Measurements from ENCODE around the gene IL22RA2.

IL22RA2 gene

DNA sequence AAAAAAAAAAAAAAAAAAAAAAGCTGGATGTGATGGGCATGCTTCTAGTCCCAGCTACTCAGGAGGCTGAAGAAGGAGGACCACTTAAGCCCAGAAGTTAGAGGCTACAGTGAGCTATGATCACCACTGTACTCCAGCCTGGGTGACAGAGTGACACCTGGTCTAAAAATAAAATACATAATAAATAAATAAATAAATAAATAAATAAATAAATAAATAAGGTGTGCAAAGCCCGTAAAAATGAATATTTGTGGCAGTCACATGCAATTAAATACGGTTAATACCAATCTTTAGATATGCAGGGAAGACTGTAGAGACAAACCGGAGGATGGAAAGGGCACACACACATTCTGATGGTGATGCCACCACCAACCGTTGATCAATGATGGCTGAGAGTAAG is 26.2 kb downstream of the IL22RA2 start:
- no peak overlapping the region for H3K9ac ChIP-seq (ENCODE audit: low read depth, low read length)
- no peak overlapping the region for H3K4me3 ChIP-seq (ENCODE audit: low read depth in 1 of 2, low read length in 2 of 2)
- H3K9me3 ChIP-seq (ENCODE audit: insufficient read depth, low read length, severe bottlenecking): peaks cover 4% of the 10 kb centered on the region
- H3K36me3 ChIP-seq (ENCODE audit: insufficient read depth, low read length): no peaks in the 10 kb centered on the region
- TF ChIP-seq, protein P1, sequence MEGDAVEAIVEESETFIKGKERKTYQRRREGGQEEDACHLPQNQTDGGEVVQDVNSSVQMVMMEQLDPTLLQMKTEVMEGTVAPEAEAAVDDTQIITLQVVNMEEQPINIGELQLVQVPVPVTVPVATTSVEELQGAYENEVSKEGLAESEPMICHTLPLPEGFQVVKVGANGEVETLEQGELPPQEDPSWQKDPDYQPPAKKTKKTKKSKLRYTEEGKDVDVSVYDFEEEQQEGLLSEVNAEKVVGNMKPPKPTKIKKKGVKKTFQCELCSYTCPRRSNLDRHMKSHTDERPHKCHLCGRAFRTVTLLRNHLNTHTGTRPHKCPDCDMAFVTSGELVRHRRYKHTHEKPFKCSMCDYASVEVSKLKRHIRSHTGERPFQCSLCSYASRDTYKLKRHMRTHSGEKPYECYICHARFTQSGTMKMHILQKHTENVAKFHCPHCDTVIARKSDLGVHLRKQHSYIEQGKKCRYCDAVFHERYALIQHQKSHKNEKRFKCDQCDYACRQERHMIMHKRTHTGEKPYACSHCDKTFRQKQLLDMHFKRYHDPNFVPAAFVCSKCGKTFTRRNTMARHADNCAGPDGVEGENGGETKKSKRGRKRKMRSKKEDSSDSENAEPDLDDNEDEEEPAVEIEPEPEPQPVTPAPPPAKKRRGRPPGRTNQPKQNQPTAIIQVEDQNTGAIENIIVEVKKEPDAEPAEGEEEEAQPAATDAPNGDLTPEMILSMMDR (IDR thresholded peaks at IDR 0.05; ENCODE audit: borderline replicate concordance, extremely low read depth, low read length, poor library complexity, severe bottlenecking): no peak
- no peak for TF ChIP-seq EZH2 (IDR thresholded peaks at IDR 0.05; ENCODE audit: borderline replicate concordance, low read depth, low read length, severe bottlenecking)
- no peaks in the 10 kb centered on the region for H3K27me3 ChIP-seq (ENCODE audit: insufficient read depth, low read length, poor library complexity)
- H3K27ac ChIP-seq (ENCODE audit: low read length): no peak overlapping the region
- ATAC-seq (ENCODE audit: insufficient read depth, low read depth) (no peak), DNase-seq (no peak)
- H3K4me2 ChIP-seq (ENCODE audit: insufficient read depth, low read length): no peak overlapping the region
- no peak overlapping the region for H2AFZ ChIP-seq (ENCODE audit: low read depth, low read length)
- peaks cover 31% of the 10 kb centered on the region for H3K4me1 ChIP-seq (ENCODE audit: insufficient read depth, low read length)
- no peaks in the 10 kb centered on the region for H4K20me1 ChIP-seq (ENCODE audit: insufficient read depth, low read length)
- no peaks in the 10 kb centered on the region for H3K79me2 ChIP-seq (ENCODE audit: insufficient read depth, low read length)

DNA sequence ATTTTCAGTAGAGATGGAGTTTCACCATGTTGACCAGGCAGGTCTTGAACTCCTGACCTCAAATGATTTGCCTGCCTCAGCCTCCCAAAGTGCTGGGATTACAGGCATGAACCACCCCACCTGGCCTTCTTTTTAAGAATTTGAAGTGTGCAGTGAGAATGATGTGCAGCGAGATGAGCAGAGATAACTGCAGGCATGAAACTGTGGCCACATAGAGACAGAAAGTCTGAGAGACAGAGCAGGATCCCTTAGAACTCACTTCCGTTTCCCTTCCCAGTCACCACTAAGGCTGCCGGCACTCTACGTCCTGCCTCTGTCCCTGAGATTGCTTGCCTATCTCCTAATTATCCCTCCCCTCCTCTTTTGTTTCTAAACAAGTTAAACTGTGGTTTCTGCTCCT is 27.2 kb downstream of the IL22RA2 start:
- H4K20me1 ChIP-seq (ENCODE audit: insufficient read depth, low read length): no peaks in the 10 kb centered on the region
- H3K9me3 ChIP-seq (ENCODE audit: insufficient read depth, low read length, severe bottlenecking): no peaks in the 10 kb centered on the region
- H3K27me3 ChIP-seq (ENCODE audit: insufficient read depth, low read length, poor library complexity): no peaks in the 10 kb centered on the region
- no peak overlapping the region for H3K9ac ChIP-seq (ENCODE audit: low read depth, low read length)
- DNase-seq (no peak), ATAC-seq (ENCODE audit: insufficient read depth, low read depth) (no peak)
- H3K4me1 ChIP-seq (ENCODE audit: insufficient read depth, low read length): peaks cover 23% of the 10 kb centered on the region
- H3K27ac ChIP-seq (ENCODE audit: low read length): no peak overlapping the region
- H3K79me2 ChIP-seq (ENCODE audit: insufficient read depth, low read length): no peaks in the 10 kb centered on the region
- no peak overlapping the region for H3K4me2 ChIP-seq (ENCODE audit: insufficient read depth, low read length)
- no peak overlapping the region for H3K4me3 ChIP-seq (ENCODE audit: low read depth in 1 of 2, low read length in 2 of 2)
- H3K36me3 ChIP-seq (ENCODE audit: insufficient read depth, low read length): no peaks in the 10 kb centered on the region
- no peak overlapping the region for H2AFZ ChIP-seq (ENCODE audit: low read depth, low read length)
- TF ChIP-seq, protein P1 (IDR thresholded peaks at IDR 0.05; ENCODE audit: borderline replicate concordance, extremely low read depth, low read length, poor library complexity, severe bottlenecking): no peak
- TF ChIP-seq EZH2 (IDR thresholded peaks at IDR 0.05; ENCODE audit: borderline replicate concordance, low read depth, low read length, severe bottlenecking): no peak

DNA sequence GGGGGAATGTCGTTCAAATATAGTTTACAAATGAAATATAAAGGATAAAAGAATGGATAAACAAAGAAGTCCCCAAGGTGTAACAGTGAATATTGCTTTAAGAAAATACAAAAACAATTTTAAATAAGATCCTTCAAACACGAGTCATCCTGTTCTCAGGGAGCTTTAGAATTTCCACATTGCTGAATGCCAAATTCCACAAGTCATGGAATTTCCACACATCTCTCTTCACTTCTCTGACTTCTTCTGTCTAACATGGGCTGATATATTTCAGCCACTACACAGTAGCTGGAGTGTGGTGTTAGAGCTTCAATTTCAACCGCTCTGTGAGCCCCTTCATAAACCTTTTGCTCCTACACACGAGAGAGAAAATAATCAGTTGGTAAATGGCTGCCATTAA is 28.0 kb downstream of the IL22RA2 start:
- no peak for ATAC-seq (ENCODE audit: insufficient read depth, low read depth)
- H4K20me1 ChIP-seq (ENCODE audit: insufficient read depth, low read length): no peaks in the 10 kb centered on the region
- H3K4me2 ChIP-seq (ENCODE audit: insufficient read depth, low read length): no peak overlapping the region
- no peaks in the 10 kb centered on the region for H3K27me3 ChIP-seq (ENCODE audit: insufficient read depth, low read length, poor library complexity)
- H2AFZ ChIP-seq (ENCODE audit: low read depth, low read length): no peak overlapping the region
- peaks cover 15% of the 10 kb centered on the region for H3K4me1 ChIP-seq (ENCODE audit: insufficient read depth, low read length)
- DNase-seq: no peak
- H3K36me3 ChIP-seq (ENCODE audit: insufficient read depth, low read length): no peaks in the 10 kb centered on the region
- no peaks in the 10 kb centered on the region for H3K9me3 ChIP-seq (ENCODE audit: insufficient read depth, low read length, severe bottlenecking)
- H3K9ac ChIP-seq (ENCODE audit: low read depth, low read length): no peak overlapping the region
- H3K79me2 ChIP-seq (ENCODE audit: insufficient read depth, low read length): no peaks in the 10 kb centered on the region
- TF ChIP-seq, protein P1 (IDR thresholded peaks at IDR 0.05; ENCODE audit: borderline replicate concordance, extremely low read depth, low read length, poor library complexity, severe bottlenecking): no peak
- TF ChIP-seq EZH2 (IDR thresholded peaks at IDR 0.05; ENCODE audit: borderline replicate concordance, low read depth, low read length, severe bottlenecking): no peak
- H3K4me3 ChIP-seq (ENCODE audit: low read depth in 1 of 2, low read length in 2 of 2): no peak overlapping the region
- no peak overlapping the region for H3K27ac ChIP-seq (ENCODE audit: low read length)

DNA sequence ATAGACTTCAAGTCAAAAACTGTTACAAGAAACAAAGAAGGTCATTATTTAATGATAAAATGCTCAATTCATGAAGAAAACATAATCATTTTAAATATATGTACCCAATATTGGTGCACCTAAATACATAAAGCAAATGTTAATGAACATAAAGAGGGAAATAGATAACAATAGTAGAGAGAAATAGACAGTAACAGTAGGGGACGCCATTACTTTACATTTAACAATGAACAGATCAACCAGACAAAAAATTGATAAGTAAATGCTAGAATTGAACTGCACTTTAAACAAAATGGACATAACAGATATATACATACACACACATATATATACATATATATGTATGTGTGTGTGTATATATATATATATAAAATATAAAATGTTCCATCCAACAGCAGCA is 37.4 kb downstream of the IL22RA2 start:
- TF ChIP-seq, protein P1 (IDR thresholded peaks at IDR 0.05; ENCODE audit: borderline replicate concordance, extremely low read depth, low read length, poor library complexity, severe bottlenecking): no peak
- TF ChIP-seq EZH2 (IDR thresholded peaks at IDR 0.05; ENCODE audit: borderline replicate concordance, low read depth, low read length, severe bottlenecking): no peak
- Histone ChIP-seq H3K36me3 (ENCODE audit: insufficient read depth, low read length) (no peaks in the 10 kb centered on the region), H3K4me2 (ENCODE audit: insufficient read depth, low read length) (no peak overlapping the region), H3K79me2 (ENCODE audit: insufficient read depth, low read length) (no peaks in the 10 kb centered on the region), H3K27me3 (ENCODE audit: insufficient read depth, low read length, poor library complexity) (no peaks in the 10 kb centered on the region), H3K9ac (ENCODE audit: low read depth, low read length) (no peak overlapping the region), H3K27ac (ENCODE audit: low read length) (no peak overlapping the region), H2AFZ (ENCODE audit: low read depth, low read length) (no peak overlapping the region), H3K4me3 (ENCODE audit: low read depth in 1 of 2, low read length in 2 of 2) (no peak overlapping the region), H3K9me3 (ENCODE audit: insufficient read depth, low read length, severe bottlenecking) (peaks cover 30% of the 10 kb centered on the region), H3K4me1 (ENCODE audit: insufficient read depth, low read length) (no peaks in the 10 kb centered on the region), H4K20me1 (ENCODE audit: insufficient read depth, low read length) (no peaks in the 10 kb centered on the region)
- DNase-seq (no peak), ATAC-seq (ENCODE audit: insufficient read depth, low read depth) (no peak)
